SK-N-SH treated with all-trans-retinoic acid at 6 μM for 48 hours (cell line): ENCODE data around the gene ALLC.

Experiments
- ATAC-seq: fragments of 200-7000 bp; cut with Tn5 transposase; 3 replicates; pipeline ENCODE4 v1.9.1; 2020; ENCODE audit warnings: mild to moderate bottlenecking, moderate library complexity
- ARNTL ChIP-seq: fragments of 450-650 bp; formaldehyde crosslinking; IDR thresholded peaks from 2 replicates; pipeline ENCODE4 v1.5.0; 2020; ENCODE audit warnings: low read depth, mild to moderate bottlenecking, moderate library complexity, borderline replicate concordance
- BACH2 ChIP-seq: fragments of 250-450 bp; sonication (Bioruptor Pico); IDR thresholded peaks from 2 replicates; pipeline ENCODE4 v1.9.0; 2021; ENCODE audit warnings: mild to moderate bottlenecking, borderline replicate concordance
- CREB5 ChIP-seq: fragments of 250-450 bp; sonication (Bioruptor Pico); IDR thresholded peaks from 2 replicates; pipeline ENCODE4 v1.5.1; 2020; ENCODE audit warnings: low read depth, mild to moderate bottlenecking, moderate library complexity
- CSDC2 ChIP-seq: fragments of 250-450 bp; sonication (Bioruptor Pico); IDR thresholded peaks from 2 replicates; pipeline ENCODE4 v1.5.0; 2020; ENCODE audit warnings: mild to moderate bottlenecking, moderate library complexity
- CSRNP3 ChIP-seq: fragments of 250-450 bp; sonication (Bioruptor Pico); IDR thresholded peaks from 2 replicates; pipeline ENCODE4 v1.5.1; 2021; ENCODE audit warnings: mild to moderate bottlenecking, moderate library complexity
- ESRRG ChIP-seq: fragments of 250-450 bp; sonication (Bioruptor Pico); IDR thresholded peaks from 2 replicates; pipeline ENCODE4 v1.6.1; 2021; ENCODE audit warnings: mild to moderate bottlenecking
- GLIS3 ChIP-seq: fragments of 250-450 bp; sonication (Bioruptor Pico); IDR thresholded peaks from 2 replicates; pipeline ENCODE4 v1.5.0; 2020; ENCODE audit warnings: mild to moderate bottlenecking, moderate library complexity
- ISL1 ChIP-seq: fragments of 250-450 bp; sonication (Bioruptor Pico); IDR thresholded peaks from 2 replicates; pipeline ENCODE4 v2.1.2; 2022; ENCODE audit warnings: mild to moderate bottlenecking, moderate library complexity
- OSR1 ChIP-seq: fragments of 250-450 bp; sonication (Bioruptor Pico); IDR thresholded peaks from 2 replicates; pipeline ENCODE4 v1.8.0; 2022; ENCODE audit warnings: moderate library complexity, mild to moderate bottlenecking, inconsistent platforms
- PATZ1 ChIP-seq: fragments of 250-450 bp; sonication (Bioruptor Pico); IDR thresholded peaks from 2 replicates; pipeline ENCODE4 v1.8.0; 2020; ENCODE audit warnings: mild to moderate bottlenecking, moderate library complexity, borderline replicate concordance
- POU6F1 ChIP-seq: fragments of 250-450 bp; sonication (Bioruptor Pico); IDR thresholded peaks from 2 replicates; pipeline ENCODE4 v1.8.0; 2021; ENCODE audit warnings: low read depth, mild to moderate bottlenecking, moderate library complexity, borderline replicate concordance
- PPARA ChIP-seq: fragments of 250-450 bp; sonication (Bioruptor Pico); IDR thresholded peaks from 2 replicates; pipeline ENCODE4 v1.5.0; 2020; ENCODE audit warnings: mild to moderate bottlenecking, borderline replicate concordance
- RARB ChIP-seq: fragments of 250-450 bp; sonication (Bioruptor Pico); IDR thresholded peaks from 2 replicates; pipeline ENCODE4 v1.8.0; 2021; ENCODE audit warnings: mild to moderate bottlenecking, moderate library complexity
- SNAI2 ChIP-seq: fragments of 250-450 bp; sonication (Bioruptor Pico); IDR thresholded peaks from 2 replicates; pipeline ENCODE4 v1.5.0; 2020; ENCODE audit warnings: mild to moderate bottlenecking, moderate library complexity
- TCF4 ChIP-seq: fragments of 250-450 bp; sonication (Bioruptor Pico); IDR thresholded peaks from 2 replicates; pipeline ENCODE4 v1.8.0; 2021; ENCODE audit warnings: mild to moderate bottlenecking, moderate library complexity, borderline replicate concordance
- TOX ChIP-seq: fragments of 250-450 bp; sonication (Bioruptor Pico); IDR thresholded peaks from 2 replicates; pipeline ENCODE4 v1.8.0; 2021; ENCODE audit warnings: mild to moderate bottlenecking, moderate library complexity, borderline replicate concordance
- ZFP3 ChIP-seq: fragments of 250-450 bp; sonication (Bioruptor Pico); IDR thresholded peaks from 2 replicates; pipeline ENCODE4 v1.5.0; 2020; ENCODE audit warnings: mild to moderate bottlenecking, moderate library complexity
- ZFP30 ChIP-seq: fragments of 450-650 bp; formaldehyde crosslinking; IDR thresholded peaks from 2 replicates; pipeline ENCODE4 v1.5.0; 2022; ENCODE audit warnings: mild to moderate bottlenecking, moderate library complexity
- ZNF565 ChIP-seq: fragments of 450-650 bp; formaldehyde crosslinking; conservative IDR thresholded peaks from 2 replicates; pipeline ENCODE4 v1.5.0; 2020; ENCODE audit warnings: low read depth, mild to moderate bottlenecking, moderate library complexity
- ZNF8 ChIP-seq: fragments of 450-650 bp; formaldehyde crosslinking; IDR thresholded peaks from 2 replicates; pipeline ENCODE4 v1.5.0; 2020; ENCODE audit warnings: mild to moderate bottlenecking, moderate library complexity

The ALLC gene

GRCh38 chr2:3674066-3674845 lies 16.3 kb downstream of the ALLC start (continued):
- no peak for TF ChIP-seq CSRNP3 (CRISPR knock-in tag)
- TF ChIP-seq TOX (CRISPR knock-in tag) = no peak
- no peak for TF ChIP-seq GLIS3
- no peak for TF ChIP-seq ESRRG (CRISPR knock-in tag)
- no peak for TF ChIP-seq RARB (CRISPR knock-in tag)
- TF ChIP-seq CSDC2 (CRISPR knock-in tag) = no peak
- no peak for TF ChIP-seq PPARA (CRISPR knock-in tag)
- TF ChIP-seq PATZ1 (CRISPR knock-in tag) = no peak
- no peak for TF ChIP-seq ZFP3

GRCh38 chr2:3675687-3676086 lies 17.7 kb downstream of the ALLC start:
- no peak for TF ChIP-seq PATZ1 (CRISPR knock-in tag)
- TF ChIP-seq ARNTL (CRISPR knock-in tag) = no peak
- no peak for TF ChIP-seq SNAI2 (CRISPR knock-in tag)
- TF ChIP-seq POU6F1 (CRISPR knock-in tag) = no peak
- no peak for TF ChIP-seq BACH2 (CRISPR knock-in tag)
- TF ChIP-seq ZNF565 (CRISPR knock-in tag) = no peak
- TF ChIP-seq ZFP3 = no peak
- TF ChIP-seq GLIS3 = no peak
- no peak for TF ChIP-seq TOX (CRISPR knock-in tag)
- TF ChIP-seq CREB5 = no peak
- no peak for TF ChIP-seq CSDC2 (CRISPR knock-in tag)
- no peak for ATAC-seq

- no peak for ATAC-seq
- TF ChIP-seq ZNF8 (CRISPR knock-in tag) (no peak), ISL1 (CRISPR knock-in tag) (no peak), POU6F1 (CRISPR knock-in tag) (no peak), CSDC2 (CRISPR knock-in tag) (no peak), GLIS3 (no peak), TCF4 (CRISPR knock-in tag) (no peak), ZFP30 (CRISPR knock-in tag) (no peak), ESRRG (CRISPR knock-in tag) (no peak), PATZ1 (CRISPR knock-in tag) (no peak), ZFP3 (no peak), OSR1 (CRISPR knock-in tag) (no peak), ZNF565 (CRISPR knock-in tag) (no peak), RARB (CRISPR knock-in tag) (no peak), ARNTL (CRISPR knock-in tag) (no peak), BACH2 (CRISPR knock-in tag) (no peak), CSRNP3 (CRISPR knock-in tag) (no peak)
These were observed 19.4 kb downstream of the ALLC start for GRCh38 chr2:3677436-3677835.
